DMS153 (cell line): ENCODE results near the gene SSR1.
"Not testable (repeated sequence)": the region's sequence is repeated elsewhere in the genome, so short reads cannot be mapped to it uniquely, and the experiment has no call there.

Experiments used
- DNase-seq: peaks from one replicate; lab custom pipeline; 2025; lab: John Stamatoyannopoulos, UW

SSR1 gene

DNA sequence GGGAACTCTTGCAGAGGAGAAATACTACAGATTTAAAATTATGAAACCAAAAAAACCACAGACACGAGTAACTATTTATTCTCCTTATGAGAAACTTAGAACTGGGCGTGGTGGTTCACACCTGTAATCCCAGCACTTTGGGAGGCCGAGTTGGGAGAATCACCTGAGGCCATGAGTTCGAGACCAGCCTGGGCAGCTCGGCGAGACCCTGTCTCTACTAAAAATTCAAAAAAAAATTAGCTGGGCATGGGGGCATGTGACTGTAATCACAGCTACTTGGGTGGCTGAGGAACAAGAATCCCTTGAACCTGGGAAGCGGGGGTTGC lies 36.8 kb downstream of the SSR1 start:
- no peak for DNase-seq

DNA sequence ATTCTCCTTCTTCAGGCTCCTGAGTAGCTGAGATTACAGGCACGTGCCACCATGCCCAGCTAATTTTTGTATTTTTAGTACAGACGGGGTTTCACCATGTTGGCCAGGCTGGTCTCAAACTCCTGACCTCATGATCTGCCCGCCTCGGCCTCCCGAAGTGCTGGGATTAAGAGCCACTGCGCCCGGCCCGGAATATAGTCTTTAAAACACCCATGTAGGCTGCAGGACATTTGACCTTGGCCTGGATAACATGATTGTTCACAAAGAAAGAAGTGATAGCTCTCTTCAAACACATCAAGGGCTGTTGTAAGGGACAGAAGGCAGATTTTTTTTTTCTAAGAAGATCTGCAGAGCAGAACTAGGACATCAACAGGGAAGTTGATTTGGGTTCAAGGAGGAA lies 38.5 kb downstream of the SSR1 start:
- DNase-seq, result not testable (repeated sequence)

DNA sequence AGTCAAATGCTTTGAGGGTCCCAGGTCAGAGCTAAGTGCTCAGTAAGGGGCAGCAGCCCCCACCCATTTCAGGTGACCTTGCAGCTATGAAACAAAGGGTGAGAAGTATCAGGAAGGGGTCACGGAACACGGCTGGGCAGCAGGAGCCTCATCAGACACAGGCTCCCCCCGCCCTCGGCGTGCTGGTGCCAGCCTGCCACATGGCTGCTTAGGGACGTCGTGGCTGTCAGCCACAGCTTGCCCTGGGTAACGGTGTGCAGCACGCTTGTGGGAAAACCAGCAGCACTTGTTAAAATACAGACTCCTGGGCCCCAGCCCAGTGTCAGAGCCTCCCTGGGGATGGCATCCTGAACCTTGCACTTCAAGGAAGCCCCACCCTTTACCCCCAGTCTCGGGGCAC lies 39.3 kb downstream of the SSR1 start:
- no peak for DNase-seq

DNA sequence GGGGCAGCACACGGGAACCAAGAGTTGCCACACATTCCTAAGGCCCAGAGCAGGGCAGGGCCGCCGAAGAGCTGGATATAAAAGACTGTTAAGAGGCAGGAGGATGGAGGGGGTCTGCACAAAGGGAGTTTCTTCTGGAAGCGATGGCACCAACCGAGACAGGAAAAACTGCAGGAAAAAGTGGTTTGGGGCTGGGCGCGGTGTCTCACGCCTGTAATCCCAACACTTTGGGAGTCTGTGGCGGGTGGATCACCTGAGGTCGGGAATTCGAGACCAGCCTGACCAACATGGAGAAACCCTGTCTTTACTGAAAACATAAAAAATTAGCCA lies 41.8 kb downstream of the SSR1 start:
- no peak for DNase-seq

DNA sequence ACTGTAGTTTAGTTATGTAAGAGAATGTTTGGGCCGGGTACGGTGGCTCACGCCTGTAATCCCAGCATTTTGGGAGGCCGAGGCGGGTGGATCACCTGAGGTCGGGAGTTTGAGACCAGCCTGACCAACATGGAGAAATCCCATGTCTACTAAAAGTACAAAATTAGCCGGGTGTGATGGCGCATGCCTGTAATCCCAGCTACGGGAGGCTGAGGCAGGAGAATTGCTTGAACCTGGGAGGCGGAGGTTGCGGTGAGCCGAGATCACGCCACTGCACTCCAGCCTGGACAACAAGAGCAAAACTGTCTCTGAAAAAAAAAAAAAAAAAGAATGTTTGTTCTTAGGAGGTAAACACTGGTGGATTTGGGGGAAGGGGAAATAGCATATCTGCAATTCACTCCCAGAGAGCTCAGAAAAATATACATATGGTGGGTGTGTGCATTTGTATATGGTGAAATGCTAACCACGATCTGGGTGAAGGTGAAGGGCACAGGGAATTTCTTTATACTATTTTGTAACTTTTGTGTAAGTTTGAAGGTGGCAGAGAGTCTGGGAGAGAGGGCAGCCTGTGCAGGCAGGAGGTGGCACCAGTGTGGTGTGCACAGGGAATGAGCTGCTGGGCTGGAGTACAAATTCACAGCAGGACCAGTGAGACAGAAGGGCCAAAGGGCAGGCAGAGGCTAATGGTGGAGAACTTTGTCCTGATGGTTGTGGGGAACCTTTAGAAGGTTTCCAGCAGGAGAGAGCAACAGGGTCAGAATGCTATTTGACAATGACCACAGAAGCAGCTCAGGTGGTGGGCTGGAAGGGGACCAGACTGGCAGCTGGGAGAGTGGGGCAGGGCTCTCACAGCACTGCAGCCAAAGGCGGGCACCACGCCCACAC lies 42.4 kb downstream of the SSR1 start:
- no peak for DNase-seq

DNA sequence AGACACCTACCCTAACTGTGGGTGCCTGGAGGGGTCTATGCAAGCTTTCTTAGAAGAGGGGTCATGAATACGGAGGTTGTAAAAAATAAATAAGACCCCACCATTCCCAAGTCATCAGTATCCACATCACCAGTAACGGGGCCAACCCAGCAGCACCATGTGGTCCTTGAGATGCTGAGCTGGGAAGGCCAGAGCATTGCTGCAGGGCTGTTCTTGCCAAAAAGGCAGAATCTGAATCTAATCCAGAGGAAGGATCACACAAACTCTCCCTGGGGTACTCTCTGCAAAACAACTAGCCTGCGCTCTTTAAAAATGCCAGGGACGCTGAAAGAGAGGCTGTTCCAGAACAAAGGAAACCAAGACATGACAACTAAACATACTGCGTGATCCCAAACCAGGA lies 43.2 kb downstream of the SSR1 start:
- no peak for DNase-seq

DNA sequence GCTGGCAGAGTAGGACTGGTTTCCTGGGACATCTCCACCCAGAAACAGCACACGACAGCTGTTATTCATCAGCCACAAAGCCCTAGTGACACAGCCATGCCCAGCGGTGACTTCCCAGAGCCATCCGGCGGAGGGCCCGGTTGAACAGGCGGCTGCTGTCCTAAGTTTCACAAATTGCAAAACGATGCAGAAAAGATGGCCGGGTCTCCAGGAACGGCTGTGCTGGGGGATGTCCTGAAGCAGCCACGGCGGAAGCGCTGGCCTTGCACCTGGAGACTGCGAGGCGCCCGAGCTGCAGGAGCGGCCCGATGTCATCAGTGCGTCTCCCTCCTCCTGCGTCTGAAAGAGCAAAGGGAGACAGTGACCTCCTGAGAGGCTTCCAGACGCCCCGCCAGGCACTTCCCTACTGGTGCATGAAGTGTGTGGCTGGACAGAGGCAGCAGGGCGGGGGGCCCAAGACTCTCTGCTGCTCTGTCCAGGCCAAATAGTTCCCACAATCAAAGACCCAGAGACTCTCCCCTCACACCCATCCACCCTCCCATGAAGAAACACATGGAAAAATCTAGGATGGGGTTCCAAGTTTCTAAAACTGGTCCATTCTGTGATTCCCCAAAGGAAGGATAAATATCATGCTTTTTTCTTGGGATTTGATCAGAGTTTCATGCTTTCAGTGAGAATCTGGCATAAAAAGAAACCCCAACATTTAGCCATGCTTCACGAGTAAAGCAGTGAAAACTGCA lies 44.0 kb downstream of the SSR1 start:
- no peak for DNase-seq

DNA sequence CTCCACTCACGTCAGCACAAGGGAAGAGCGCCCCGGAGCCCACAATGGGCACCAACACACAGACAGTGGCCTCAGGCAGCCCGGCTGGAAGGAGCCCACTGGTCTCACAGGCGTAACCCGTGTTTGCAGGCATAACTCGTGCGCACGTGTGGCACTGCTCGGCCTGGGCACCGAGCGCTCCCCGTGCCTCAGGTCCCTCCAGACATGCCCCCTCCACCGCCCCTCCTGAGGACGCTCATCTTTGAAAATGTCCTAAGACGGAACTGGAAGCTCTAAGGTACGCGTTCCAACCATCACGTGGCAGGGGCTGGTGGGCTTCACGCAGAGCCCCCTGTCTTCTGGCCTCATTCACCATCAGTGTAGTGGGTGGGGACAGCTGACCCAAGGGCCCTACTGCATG lies 44.6 kb downstream of the SSR1 start:
- no peak for DNase-seq

DNA sequence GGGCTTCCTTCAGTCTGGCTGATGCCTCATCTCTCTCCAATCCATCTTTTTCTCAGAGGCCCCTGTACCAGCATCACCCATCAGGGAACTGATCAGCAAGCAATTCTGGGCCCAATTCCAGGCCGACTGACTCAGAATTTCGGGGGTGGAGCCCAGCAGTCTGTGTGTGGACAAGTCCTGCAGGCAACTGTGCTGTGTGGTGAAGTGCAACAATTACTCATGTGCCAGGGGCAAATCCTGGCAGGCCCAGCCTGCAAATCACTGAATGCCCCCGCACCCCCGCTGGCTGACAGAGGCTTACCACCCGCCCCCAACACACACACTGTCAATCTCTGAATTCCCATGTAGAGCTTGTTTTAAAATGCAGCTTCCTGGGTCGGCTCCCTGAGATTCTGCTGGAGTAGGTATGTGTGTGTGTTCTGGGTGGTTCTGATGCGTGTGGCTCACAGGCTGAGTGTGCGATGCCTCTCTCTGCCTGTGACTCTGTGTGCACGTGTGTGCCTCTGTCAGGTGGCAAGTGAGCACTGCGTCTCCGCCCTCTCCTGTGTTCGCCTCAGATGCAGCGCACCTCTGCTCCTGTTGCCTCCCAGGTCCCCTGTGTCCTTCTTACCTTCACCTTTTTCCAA lies 45.4 kb downstream of the SSR1 start:
- no peak for DNase-seq

DNA sequence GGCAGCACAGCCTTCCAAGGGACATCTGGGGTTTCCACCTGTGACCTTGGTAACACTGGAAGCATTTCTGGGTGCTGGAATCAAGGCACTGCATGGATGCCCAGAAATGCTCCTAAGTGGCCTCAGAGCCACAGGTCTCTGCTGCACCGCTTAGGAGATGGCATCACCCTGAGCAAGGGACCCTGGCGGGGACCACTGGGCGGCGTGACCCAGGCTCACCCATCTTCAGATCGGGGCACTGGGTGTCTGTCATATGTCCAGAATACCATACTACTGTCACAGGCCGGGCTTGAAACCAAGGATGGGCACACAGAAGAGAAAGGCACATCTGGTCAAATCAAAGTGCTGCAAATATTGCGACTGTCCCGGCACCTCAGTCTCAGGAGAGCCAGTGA lies 45.9 kb downstream of the SSR1 start:
- no peak for DNase-seq

DNA sequence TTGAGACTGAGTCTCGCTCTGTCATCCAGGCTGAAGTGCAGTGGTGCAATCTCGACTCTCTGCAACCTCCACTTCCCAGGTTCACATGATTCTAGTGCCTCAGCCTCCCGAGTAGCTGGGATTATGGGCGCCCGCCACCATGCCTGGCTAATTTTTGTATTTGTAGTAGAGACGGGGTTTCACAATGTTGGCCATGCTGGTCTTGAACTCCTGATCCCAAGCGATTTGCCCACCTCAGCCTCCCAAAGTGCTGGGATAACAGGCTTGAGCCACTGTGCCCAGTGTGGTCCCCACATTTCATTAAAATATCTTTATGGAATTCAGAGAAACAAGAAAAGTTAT lies 47.6 kb downstream of the SSR1 start:
- DNase-seq, result not testable (repeated sequence)

DNA sequence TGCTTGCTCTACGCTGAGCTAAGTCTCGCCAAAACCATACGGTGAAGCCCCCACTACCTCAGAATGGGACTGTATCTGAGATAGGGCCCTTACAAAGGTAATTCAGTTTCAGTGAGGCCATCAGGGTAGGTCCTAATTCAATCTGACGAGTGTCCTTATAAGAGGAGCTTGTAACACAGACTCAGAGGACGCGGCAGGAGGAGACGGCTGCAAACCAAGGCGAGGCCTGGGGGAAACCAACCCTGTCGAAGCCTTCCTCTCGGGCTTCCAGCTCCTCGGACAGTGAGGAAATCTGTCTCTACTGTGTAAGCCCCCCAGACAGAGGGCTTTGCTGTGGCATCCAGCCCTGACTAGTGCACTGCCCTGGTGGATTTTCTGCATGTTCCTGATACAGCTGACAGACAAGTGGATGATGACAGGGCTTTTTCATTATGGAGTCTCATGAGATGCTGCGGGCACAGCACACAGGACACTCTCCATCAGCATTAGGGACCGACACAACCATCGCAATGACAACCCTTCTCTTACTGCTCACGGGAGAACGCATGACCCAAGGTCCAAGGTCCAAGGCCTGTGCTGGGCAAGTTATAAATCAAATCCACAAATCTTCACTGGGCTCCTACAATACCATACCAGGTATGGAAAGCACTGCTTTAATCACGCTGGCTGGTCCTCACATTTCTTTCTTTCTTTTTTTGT lies 48.2 kb downstream of the SSR1 start:
- no peak for DNase-seq

DNA sequence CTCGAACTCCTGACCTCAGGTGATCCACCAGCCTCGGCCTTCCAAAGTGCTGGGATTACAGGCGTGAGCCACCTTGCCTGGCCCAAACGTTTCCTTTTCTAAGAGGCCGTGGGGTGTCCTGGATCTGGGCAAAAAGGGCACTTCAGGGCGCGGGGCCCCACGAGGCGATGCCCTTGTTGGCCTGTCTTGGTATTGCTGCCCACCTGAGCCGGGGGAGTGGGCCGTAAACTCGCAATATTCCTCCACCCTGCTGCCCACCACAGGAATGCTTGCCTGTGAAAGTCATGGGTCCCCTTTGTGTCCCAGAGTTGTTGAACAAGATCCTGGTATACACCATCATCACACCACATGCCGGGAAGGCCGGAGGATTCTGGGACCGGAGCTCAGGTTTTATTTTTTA lies 49.0 kb downstream of the SSR1 start:
- no peak for DNase-seq

DNA sequence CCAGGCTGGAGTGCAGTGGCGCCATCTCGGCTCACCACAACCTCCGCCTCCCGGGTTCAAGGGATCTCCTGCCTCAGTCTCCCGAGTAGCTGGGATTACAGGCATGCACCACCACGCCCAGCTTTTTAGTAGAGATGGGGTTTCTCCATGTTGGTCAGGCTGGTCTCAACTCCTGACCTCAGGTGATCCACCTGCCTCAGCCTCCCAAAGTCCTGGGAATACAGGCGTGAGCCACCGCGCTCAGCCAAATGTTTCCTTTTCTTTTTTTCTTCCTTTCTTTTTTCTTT lies 49.5 kb downstream of the SSR1 start:
- not testable (repeated sequence) for DNase-seq

DNA sequence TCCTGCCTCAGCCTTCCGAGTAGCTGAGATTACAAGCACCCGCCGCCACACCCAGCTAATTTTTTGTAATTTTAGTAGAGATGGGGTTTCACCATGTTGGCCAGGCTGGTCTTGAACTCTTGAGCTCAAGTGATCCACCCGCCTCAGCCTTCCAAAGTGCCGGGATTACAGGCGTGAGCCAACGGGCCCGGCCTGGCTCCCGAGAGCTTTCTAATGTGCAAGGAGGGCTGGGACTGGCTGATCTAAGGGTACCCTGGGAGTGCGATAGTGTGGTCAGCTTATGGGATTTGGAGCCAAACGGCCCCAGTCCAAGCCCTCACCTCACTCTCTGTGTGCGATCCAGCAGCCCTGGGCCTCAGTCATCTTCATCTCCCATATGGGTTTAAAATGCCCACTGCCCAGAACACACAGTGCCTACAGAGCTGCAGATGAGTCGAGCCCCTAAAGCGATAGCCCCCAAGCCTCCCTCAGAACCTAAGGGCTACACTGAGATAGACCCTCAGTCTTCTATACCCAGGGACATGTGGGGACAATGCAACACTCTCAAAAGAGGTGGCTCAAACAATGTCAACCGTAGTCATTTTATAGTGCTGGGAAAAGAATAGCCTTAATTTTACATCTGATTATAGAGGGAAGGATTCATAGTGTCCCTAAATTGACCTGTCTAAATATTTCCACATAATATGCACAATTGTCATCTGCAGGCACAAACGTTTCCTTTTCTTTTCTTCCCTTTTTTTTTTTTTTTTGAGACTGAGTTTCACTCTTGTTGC lies 50.1 kb downstream of the SSR1 start:
- DNase-seq, result no peak

DNA sequence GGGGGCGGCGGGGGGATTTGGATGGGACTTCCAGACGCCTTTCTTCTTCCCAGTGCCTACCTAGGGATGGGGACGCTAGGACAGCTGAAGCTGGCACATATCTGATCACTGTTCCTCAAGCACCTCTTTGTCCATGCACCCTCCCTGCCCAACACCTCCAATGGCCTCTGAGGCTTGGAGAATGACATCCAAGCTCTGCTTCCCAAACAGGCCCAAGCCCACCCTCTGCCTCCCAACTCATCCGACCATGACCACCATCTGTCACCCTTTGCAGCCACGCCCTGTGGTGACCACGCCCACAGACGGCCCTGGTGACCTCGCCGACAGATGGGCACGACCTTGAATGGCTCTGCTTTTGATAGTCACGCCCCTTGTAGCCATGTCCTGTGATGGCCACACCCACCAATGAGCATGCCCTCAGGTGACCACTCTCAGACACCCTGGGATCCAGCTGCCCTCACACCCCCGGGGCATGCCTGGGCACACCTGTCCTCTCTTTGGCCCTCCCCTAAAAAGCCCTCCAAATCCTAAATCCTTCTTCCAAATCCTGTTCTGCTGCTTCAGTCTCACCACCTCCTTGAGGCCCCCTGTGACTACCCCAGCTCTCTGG lies 51.0 kb downstream of the SSR1 start:
- DNase-seq, result peak; percentile 50

DNA sequence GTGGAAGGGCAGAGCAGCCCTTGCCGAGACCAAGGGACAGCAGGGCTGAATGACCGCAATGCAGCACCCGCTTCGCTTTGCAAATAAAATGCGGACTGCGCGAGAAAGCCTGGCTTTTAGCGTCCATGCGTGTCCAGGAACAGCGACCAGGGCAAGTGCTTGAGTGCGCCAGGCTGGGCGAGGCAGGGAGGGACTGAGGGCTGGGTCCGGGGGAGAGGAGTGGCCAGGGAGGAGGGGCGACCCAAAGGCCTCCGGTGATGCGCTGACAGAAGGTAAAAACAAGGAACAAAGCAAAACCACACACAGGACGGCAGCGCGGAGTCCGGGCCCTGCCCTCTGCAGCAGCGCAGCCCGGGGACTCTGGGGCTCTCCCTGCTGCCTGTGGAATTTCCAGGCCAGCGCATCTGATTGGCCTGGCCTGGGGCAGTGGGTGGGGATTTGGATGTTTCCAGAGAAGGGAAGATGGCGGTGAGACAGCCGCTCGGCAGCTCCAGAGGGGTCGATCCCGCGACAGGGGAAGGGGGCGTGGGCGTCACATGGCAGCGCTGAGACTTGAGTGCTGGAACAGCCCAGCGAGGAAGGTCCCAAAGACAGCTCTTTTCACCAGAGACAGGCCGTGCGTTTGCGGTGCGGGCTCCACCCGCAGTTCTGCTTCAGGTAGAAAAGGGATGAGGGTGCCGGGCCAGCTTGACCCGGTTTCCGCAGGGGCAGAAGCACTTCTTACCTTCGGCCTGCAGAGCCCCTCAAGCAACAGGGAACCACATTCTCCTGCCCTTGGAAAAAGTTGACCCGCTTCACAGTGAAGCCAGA lies 51.8 kb downstream of the SSR1 start:
- peak; percentile 10 for DNase-seq

DNA sequence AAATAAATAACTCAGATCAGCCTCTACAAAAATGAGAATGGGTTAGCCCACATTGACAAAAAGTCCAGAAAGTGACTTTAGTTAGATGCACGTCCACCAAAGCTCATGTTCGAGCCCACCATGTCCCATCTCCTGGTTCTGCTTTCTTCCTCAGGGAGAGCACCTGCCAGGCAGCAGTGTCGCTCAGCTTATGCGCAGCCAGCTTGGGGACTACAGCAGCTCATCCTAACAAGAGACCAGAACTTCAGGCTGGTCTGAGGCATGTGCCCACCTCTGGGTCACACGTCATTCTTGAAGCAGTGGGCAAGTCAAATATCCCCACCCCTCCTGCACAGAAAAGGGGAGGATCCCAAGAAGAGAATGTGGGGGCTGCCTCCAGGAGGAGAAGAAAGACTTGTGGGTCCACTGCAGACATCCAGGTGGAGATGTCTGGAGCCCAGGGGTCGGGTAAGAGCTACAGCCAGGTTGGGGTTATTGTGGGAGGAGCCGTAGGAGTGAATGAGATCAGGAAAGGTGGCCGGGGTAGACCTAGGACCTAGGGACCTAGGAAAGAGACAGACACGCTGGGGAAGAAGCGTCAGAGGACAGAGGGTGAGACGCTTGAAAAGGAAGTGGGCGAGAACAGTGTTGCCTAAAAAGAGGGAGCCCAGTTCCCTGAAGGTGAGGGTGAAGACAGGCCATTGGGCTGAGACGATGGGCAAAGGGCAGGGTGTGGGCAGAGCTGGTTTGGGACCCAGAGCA lies 52.5 kb downstream of the SSR1 start:
- DNase-seq, result no peak

DNA sequence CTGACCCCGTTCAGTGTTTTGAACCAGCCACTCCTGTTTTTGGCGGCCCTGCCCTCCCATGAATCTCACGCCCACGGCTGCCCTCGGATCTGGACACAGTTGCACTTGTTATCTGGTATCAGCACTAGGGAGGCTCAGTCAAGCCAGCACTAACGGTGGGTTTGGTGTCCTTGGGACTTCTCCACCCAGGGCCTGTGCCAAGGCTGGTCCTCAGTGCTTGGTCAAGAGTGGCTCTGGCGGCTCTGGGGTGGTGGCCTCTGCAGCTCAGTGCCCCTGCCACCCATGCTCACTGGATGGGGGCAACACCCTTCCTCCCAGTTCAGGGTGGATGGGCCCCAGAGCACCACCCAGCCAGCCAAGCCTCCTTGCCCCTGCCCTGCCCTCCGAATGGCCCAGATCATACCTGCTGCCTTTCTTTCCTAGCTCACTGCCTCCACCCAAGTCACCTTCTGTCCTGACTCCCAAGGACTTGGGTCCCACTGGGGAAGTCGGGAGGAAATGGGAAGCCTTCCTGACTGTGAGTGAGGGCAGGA lies 54.7 kb downstream of the SSR1 start:
- no peak for DNase-seq
